Superior temporal gyrus (tissue), 1 donor: ENCODE data around the gene SEMA7A.

Experiments
- DNase-seq: peaks from one replicate; pipeline ENCODE4 v3.0.0-alpha.2; 2016; ENCODE audit errors: extremely low spot score

Gene SEMA7A

DNA sequence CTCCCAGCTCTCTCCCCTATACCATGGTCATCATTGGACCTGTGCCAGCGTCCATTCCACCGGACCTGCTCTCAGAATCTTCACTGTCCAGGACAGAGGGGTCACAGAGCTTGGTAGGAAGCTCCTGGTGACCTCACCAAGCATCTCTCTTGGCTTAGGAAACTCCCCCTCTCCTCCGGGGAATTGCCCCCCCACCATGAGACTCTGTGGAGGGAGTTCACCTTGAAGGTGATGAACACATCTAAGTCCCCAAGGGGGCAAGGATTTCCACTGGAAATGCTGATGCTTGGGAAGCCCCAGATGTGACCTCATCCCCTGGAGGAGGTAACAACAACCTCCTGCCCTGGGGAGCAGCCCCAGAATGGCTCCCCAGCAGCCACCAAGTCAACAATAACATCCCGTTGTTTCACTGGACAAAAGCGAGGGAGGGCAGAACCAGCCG, 3.2 kb downstream of the SEMA7A start:
- DNase-seq = no peak

DNA sequence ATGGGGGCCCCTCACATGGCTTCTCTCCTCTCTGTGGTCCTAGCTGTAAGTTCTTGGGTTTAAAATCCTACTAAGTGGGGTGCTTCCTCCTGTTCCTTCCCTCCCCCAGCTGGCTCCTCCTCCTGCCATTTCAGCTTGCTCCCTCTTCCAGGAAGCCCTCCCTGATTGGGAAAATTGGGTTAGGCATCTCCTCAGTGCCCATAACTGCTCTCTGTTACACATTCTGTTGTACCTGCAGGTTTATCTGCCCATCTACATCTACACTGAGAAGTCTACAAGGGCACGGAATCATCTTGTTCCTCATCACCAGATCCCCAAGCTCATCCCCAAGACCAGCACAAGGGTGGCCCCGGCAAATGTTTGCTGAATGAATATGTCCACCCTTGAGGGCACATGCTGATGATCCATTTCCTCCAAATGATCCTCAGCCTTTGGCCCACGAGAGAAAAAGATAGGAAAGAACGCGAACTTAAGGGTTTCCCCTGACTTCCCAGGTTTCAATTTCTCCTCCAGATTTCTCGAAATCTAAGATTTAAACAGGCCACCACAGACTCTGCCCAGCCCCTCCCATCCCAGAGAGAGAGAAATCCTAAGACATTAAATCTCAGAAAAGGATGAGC, 3.9 kb downstream of the SEMA7A start:
- DNase-seq = no peak

DNA sequence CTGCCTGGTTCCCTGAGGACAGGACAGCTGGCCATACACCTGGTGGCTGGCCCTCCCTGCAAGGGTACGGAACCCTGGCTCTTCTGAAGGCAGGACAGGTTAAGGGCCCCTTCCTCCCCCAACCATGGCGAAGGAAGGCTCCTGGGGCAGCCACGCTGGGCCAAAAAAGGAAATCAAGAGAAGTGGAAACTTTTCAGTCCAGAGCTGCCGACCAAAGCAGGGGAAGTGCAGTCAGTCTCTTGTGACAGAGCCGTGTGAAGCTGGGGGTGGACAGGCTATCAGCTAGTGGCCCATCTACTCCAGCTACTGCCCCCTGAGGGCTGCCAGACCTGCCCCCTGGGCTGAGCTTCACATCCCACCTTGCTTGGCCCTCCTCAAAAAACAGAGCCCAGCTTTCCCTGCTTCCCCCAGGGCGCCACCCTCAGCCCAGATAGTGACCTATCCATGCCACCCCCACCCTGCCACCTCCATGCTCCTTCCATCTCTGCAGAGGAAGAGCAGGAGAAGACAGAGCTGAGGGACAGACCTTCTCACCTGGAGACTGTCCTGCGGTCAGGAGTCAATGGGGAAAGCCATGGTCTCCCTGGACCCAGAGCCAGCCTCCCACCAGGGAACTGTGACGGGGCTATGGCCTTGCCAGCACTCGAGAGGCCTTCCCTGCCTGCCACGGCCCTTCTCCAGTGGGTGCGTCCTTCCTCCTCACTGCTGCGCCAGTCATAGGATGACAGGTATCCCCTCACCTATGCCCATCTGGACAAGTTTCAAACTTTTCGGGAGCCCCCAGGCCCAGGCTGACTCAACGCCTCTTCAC, 4.6 kb downstream of the SEMA7A start:
- no peak for DNase-seq

DNA sequence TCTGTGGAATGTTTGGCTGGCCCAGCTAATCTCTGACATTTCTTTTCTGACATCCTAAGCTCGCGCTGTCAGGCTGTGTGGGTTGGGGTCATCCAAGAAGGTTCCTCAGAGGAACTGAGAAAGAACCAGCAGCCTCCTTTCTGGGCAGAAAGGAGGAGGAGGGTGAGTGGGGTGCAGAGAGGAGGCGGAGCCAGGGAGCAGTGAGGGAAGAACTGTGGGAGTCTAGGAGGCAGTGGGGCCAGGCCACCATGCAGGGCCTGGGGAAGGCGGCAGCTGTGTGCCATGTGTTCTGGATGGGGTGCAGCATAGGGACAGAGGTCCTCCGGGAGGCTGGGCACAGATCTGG, 5.3 kb downstream of the SEMA7A start:
- DNase-seq = no peak

DNA sequence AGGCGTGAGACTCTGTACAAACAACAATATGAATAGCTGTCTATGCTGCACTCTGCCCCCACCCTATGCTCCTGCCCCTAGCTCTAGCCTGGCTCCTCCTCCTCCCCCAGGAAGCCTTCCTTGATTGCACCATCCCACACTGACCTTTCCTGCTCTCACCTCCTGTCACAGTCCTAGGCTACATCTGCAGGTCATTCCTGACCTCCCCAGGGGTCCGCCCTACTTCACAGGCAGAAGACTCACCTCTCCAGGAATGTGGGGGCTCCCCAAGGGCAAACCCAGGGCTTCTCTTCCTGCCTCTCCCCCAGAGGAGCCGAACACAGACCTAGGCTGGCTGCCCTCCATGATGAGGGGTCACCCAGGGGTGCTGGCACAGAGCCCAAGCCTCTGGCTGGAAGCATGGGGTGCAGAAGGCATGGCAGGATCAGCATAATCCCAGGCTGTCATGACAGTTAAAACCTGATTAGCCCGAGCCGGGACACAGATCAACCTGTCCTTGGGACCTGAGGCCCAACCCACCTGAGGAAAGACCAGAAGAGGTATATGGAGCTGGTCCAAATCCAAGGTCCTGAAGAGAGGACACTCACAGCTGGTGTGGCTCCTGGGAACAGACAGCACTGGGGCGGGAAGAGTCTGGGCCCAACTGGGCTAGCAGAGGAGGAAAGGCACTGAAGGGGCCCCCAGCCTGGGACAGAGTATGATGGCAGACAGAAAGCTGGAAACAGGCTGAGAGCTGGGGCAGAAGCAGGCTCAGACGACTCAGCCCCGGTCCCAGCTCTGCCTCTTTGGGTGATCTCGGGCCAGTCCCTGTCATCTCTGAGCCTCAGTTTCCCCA, 5.9 kb downstream of the SEMA7A start:
- no peak for DNase-seq

DNA sequence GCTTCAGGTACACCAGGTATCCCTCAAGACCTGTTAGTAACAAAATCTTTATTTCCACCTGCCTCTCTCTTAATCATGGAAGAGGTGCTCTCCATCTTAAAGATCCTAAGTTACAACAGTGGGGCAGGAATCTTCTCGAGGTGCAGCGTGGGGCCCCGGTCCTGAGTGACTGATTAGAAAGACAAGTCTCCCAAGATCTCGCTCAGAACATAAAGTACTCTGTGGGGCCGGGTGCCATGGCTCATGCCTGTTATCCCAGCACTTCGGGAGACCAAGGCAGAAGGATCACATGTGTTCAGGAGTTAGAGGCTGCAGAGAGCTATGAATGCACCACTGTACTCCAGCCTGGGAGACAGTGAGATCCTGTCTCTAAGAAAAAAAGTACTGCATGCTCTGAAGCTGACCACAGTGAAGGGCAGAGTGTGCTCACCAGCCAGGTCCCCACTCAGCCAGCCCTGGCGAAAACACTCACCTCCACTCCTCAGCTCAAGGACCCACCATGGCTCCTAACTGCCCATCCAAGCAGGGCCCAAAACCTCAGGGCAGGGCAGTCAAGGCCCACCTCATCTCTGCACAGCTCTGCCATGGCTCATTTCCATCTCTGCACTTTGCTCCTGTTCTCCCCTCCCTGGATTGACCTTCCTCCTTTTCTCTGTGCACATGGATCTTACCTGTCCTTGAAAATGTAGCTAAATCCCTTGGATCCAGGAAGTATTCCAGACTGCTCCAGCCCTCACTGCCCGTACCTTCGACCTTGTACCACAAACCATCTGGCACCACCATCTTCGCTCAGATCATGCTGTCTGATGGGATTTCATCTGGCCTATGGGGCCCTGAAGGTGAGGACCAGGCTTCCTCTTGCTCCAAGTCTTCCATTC, 7.1 kb downstream of the SEMA7A start:
- DNase-seq = no peak

DNA sequence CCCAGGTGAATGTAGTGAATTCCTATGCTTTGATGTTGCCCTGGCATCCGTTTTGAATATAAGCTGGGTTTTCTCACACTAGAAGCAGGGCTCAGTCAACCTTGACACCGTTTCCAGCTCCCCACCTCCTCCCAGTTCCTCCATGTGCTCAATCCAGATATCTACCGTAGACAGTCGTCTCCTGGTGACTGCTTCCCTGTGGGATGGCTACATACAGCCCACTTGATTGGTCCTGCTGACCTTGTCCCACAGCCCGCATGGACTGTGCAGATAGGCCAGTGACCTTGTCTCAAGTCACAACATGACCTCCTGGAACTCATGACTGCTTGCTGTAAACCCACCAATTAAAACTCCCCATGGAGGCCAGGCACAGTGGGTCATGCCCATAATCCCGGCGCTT, 8.1 kb downstream of the SEMA7A start:
- DNase-seq = no peak

DNA sequence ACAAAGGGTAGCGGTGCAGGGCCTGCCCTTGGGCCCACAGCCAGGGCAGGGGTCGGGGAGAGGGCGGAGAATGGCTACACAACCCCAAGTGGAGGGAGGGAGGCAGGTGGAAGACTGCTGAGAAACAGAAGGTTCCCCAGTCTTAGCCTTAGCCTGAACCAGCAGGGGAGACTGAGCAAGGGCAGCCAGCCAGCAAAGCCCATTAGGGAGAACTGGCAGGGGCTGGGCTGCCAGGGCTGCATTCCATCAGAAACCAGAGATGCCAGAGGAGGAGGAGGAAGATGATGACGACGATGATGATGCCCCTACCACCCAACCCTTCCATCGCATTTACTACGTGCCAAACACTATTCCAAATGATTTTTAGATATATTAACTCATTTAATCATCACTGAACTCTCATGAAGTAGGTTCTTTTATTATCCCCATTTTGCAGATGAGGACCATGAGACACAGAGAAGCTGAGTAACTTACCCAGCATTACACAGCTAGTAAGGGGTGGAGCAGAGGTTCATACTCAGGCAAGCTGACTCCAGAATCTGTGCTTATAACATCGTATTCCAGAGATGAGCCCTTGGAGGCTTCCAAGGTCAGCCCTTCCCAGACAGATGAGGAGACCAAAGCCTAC, 8.7 kb downstream of the SEMA7A start:
- DNase-seq = no peak

DNA sequence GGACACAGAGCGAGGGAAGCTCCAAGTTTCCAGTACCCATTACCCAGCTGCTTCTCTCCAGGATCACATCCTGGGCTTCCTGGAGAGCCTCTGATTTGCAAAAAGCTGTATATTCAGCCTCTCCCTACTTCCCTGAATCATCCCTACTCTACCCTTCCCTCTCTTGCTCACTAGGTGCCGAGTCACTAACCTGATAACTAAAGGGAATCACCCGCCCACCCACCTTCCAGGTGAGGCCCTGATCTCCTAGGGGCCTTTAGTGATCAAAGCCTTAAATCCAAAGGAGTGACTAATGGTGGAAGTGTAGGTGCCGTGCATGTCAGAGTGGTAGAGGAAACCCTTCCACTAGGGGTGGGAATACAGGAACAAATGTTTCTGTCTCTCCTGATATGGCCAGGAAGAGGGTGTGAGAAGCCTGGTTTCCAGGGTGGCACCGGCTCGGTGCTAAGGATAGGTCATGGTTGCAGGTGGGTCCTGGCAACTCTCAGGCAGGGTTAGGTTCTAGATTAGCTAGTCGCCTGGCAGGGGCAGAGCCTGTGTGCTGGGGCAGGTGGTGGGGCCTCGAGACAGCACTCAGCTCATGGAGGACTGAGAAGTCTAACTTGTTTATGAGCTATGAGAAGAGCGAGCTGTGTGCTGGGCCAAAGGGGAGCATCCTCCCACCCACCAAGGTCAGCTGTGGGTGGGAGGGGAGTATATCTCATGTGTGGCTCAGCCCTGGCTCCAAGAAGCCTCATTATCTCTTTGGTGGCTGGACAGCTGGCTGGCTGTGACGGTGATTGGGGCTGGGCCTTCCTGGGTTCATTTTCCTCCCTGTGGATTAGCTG, 10.1 kb downstream of the SEMA7A start:
- peak; percentile 50 for DNase-seq

DNA sequence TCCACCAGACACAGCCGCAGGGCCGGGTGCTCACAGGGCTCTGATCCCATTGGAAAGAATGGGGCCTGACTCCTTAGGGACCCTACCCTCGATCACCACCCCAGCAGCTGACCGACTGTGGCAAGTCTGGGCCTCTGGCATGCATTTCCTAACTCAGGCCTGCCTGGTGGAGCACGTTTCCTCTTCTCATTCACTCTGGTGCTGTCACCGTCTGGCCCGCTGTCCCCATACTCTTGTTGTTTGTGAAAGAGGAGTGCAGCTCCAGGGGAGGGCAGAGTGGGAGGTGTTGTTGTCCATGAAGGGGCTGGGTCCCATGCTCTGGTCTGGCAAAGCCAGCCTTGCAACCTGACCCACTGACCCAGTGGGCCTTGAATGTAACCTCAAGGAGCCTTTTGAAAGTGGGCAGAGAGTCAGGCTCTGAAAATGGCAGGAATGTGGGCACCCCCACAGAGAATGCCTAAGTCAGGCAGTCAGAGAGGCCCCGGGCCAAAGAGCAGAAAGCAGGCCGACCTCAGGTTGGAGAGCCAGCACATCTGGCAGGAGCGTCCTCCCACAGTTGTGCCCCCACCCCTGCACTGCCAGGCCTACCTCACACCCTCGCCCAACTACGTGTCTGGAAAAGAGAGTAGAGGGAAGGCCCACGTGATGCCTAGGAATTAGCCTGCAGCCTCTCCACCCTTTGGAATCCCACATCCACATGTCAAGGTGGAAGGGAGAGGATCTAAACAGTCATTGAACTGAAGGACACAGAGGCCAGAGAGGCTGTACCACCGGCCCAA, 10.9 kb downstream of the SEMA7A start:
- DNase-seq = peak; percentile 78

DNA sequence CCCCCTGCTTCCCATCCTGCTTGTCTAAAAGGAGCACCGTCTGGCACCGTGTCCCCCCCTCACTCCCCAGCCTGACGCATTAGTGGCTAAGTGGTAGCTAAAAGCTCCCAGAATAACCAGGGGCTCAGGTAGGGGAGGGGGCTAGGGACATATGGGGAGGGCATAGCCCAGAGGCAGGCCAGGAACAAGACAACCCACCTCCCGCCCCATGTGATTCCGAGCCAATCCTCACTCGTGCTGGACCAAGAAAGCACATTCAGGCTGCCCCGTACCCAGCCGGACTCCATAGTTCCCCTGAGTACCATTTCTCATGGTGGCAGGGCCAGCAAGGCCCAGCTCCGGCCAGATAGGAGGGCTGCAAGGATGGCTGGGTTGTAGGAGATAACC, 11.5 kb downstream of the SEMA7A start:
- DNase-seq = no peak

DNA sequence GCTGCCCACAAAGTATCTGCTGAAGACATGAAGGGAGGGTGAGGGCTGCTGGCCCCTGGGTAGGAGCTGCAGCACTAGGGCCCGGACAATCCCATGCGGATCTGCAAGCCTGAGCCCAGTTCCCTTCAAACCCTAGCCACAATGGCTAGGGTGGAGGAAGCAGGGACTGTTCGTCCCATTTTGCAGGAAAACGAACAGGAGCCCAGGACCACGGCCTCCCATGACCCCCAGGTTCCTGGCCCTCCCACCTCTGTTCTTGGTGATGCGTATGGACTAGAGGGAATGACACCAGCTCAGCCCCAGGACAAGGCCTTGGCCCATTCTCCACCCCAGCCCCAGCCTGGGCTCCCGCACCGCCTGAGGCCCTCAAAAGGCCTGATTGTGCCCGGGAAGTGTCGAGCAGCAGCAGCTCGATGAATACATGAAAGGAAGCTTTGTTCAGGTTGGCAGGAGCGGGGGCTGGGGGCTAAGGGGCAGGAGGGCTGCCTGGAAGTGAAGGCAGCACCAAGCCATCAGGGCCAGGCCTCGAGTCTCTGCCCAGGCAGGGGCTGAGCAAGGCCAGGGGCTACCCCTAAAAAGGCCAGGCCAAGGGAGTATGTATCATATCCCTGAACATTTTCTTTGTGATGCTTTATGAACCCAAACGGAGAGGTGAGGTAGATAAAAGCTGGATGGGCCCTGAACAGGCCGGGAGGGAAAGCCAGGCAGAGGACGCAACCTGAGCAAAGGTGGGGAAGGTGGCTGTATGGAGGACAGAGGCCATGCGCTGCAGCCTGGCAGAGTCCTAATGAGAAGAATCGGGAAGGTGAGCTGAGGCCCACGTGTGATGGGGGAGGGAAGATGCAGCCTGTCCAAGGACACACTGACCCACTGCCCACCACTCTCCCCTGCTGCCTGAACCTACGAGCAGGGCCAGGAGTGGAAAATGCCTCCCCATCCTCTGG, 12.2 kb downstream of the SEMA7A start:
- DNase-seq = peak; percentile 93

DNA sequence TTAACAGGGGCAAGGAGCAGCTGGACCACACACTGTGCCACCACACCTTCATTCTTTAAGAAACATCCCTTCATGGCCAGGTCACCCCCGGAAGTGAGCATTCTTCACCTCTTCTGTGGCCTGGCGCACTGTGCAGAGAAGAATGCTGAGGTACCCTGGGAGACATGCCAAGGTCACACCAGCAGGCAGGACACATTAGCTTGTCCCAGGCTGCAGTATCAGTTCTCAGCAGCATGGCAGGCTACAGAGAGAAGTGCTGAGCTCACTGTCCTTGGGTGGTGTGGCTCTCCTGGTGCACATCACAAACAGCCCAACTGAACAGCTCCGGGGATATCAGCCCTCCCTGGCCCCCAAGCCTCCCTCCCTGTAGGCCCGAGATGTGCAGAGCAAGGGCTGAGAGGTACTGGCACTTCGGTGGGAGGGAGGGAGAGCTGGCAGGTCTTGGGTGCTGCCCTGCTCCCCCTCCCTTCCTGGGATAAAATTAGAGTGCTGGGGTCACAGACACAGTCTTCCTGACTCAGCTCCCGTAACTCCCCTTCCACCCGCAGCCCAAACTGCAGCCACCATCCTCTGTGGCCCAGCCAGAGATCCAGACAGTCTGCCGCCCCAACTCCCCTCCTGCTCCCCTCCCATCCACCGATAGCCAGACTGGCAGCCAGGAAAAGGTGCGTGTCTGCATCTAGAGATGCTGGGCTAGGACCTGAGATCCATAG, 13.4 kb downstream of the SEMA7A start:
- peak; percentile 36 for DNase-seq

DNA sequence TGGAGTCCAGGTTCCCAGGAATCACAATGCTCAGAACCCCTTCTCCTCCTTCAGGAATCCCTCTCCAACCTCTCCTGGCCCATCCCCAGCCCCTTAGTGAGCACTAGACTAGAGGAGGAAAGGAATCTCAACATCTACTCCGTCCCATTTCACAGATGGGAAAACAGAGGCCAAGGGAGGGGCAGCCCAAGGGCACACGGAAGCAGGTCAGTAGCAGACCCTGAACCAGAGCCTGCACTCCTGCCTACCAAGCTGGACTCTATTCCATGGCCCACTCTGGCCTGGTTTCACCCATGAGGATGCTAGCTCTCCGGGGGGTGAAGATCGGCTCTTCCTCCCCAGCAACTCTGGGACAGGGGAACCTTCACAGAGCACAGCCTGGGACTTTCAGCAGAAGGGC, 14.3 kb downstream of the SEMA7A start:
- no peak for DNase-seq

DNA sequence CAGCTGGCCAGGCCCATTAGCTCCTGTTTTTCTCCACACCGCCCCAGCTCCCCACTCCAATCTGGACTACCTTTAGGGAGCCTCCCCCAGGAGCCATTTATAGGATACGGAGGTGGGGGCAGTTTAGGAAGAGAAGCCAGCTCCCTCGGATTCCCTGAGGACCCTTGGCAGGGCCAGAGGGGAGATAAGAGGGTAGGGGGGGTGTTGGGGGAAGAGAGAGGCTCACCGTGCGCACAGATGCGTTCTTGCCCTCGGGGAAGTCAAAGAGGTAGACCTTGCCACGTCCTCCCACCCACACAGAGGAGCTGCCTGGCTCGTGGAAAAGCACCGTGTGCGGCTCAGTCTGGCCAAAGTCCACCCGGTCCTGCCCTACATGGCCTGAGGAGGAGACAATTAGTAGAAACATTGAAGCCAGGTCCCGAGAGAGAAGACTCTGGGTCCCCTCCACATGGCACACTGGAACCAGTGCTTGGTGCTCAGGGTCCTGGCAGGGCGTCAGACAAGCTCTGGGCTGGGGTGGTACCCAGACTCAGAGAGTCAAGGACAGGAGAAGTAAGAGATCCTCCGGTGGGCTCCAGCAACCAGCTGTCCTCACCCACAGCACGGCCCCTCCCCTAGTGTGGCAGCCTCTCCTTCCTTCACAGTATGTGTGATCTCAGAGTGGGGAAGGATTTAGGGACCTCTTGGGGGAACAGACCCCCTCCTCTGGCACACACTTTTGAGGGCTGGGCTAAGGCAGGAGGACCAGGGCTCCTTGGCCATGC, 15.0 kb downstream of the SEMA7A start:
- DNase-seq = no peak

DNA sequence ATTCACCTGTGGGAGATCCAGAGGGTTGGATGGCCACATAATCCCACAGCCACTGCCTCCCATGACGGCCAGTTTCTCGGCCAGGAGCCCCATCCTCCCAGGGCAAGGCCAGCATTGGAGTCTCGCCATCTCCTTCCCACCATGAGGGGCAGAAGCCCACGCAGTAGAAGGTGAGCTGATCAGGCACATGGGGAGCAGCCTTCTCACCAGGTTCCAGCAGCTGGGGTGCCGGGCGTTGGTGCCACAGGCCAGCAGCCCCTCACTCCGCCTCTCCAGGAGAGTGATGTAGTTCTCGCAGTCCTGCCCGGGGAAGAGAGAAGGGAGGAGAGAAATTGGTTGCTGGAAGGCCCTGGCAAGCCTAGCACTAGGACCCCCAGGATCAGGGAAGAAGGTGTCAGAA, 16.1 kb downstream of the SEMA7A start:
- no peak for DNase-seq

DNA sequence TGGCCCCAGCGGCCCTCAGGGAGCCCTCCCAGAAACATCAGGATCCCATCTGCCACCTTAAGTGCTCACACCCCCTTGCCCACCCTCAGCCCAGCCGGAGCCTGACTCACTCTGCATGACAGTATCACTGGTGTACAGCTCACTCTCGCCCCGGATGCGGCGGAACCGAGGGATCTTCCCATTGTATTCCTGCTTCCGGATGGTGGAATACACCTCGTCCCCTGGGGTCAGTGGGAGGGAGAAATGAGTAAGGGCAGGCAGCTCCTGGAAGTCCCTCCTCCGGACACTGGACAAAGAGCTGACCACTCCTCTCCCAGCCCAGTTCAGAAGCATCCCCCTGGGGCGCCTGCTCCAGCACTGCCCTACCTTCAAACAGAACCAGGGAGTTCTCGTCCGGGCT, 16.5 kb downstream of the SEMA7A start:
- no peak for DNase-seq
